HCT116 (cell line): Measurements from ENCODE around the gene SLC6A7. TPM values are rescaled to one million over a fixed set of nuclear protein-coding genes. Genes with fewer than 3 reads are reported as not detected.

ENCODE experiments used
- ATAC-seq: fragments of 200-7000 bp; cut with Tn5 transposase; 2 replicates; pipeline ENCODE4 v1.9.1; 2020; ENCODE audit warnings: mild to moderate bottlenecking, moderate library complexity
- BruUV-seq: library from RNA; stranded (reverse); fragments of 400-500 nt; replicated peaks from 2 replicates; lab custom pipeline; 2021; lab: Mats Ljungman, UMichigan
- CTCF ChIA-PET: fragments of 300-600 bp; sonication (Branson Sonifier 250); formaldehyde crosslinking; loops from one replicate; lab custom pipeline; 2021; ENCODE audit warnings: antibody characterized with exemption; lab: Charles Lee
- POLR2A ChIA-PET: fragments of 300-600, 350-600 bp; sonication (Branson Sonifier 250); formaldehyde crosslinking; loops from one replicate; lab custom pipeline; 2021; ENCODE audit warnings: antibody characterized with exemption; lab: Charles Lee
- RAD21 ChIA-PET, 2 experiments: fragments of 300-600 bp; sonication (Branson Sonifier 250); formaldehyde crosslinking; loops; one replicate each; lab custom pipeline; 2023; ENCODE audit warnings: low total read pairs in 2 of 2; ENCODE audit not compliant: uncharacterized antibody in 2 of 2, unreplicated experiment in 2 of 2, low non-redundant PET in 1 of 2; lab: Charles Lee
- DNase-seq: peaks from one replicate; pipeline ENCODE4 v3.0.0-alpha.2; 2010; ENCODE audit warnings: low read depth, low spot score
- H2AFZ ChIP-seq: fragments of 200-600 bp; shearing (Covaris generic), sonication (generic); 2 replicates; pipeline ENCODE4 v1.6.1; 2017; ENCODE audit warnings: low read depth, mixed run types, mixed read lengths, antibody characterized with exemption, low read length; ENCODE audit not compliant: poor library complexity, severe bottlenecking
- H3K27ac ChIP-seq: 2 replicates; pipeline ENCODE4 v1.5.1; 2012; ENCODE audit warnings: low read depth, low read length
- H3K27me3 ChIP-seq: fragments of 200-600 bp; sonication (generic); 2 replicates; pipeline ENCODE4 v1.6.1; 2016; ENCODE audit warnings: mixed run types, low read length, mixed read lengths; ENCODE audit not compliant: insufficient read depth
- H3K36me3 ChIP-seq, 2 experiments: fragments of 200-500 bp in 1 of 2; fragments of 200-600 bp in 1 of 2; sonication (Bioruptor generic) in 1 of 2; sonication (generic) in 1 of 2; 2 replicates each; pipeline versions ENCODE4 v1.5.1 to v1.6.1; 2014 to 2016; ENCODE audit warnings: low read length in 2 of 2, inconsistent platforms in 1 of 2, mixed read lengths in 1 of 2, mixed run types in 1 of 2; ENCODE audit not compliant: insufficient read depth in 2 of 2, control insufficient read depth in 1 of 2
- H3K4me1 ChIP-seq, 2 experiments: fragments of 200-600 bp in 1 of 2; sonication (generic) in 1 of 2; 2 replicates each; pipeline versions ENCODE4 v1.5.1 to v1.6.1; 2012 to 2017; ENCODE audit warnings: low read length in 2 of 2, inconsistent platforms in 1 of 2, mild to moderate bottlenecking in 1 of 2, mixed read lengths in 1 of 2, mixed run types in 1 of 2, moderate library complexity in 1 of 2; ENCODE audit not compliant: insufficient read depth in 2 of 2, control insufficient read depth in 1 of 2
- H3K4me2 ChIP-seq: fragments of 200-600 bp; sonication (generic); 2 replicates; pipeline ENCODE4 v1.6.1; 2017; ENCODE audit warnings: mixed run types, low read length, mixed read lengths
- H3K4me3 ChIP-seq, 2 experiments: fragments of 200-600 bp in 1 of 2; sonication (generic) in 1 of 2; replicated peaks in 1 of 2; 2 replicates each; pipeline ENCODE4 v1.5.1; 2011 to 2016; ENCODE audit warnings: low read length in 2 of 2, control low read depth in 1 of 2, low read depth in 1 of 2, mild to moderate bottlenecking in 1 of 2, mixed read lengths in 1 of 2, mixed run types in 1 of 2
- H3K79me2 ChIP-seq: fragments of 200-600 bp; sonication (generic); 2 replicates; pipeline ENCODE4 v1.6.1; 2017; ENCODE audit warnings: mild to moderate bottlenecking, mixed run types, low read length, moderate library complexity, mixed read lengths; ENCODE audit not compliant: insufficient read depth
- H3K9ac ChIP-seq: fragments of 200-600 bp; sonication (generic); 2 replicates; pipeline ENCODE4 v1.6.1; 2016; ENCODE audit warnings: low read length, mixed read lengths
- H3K9me2 ChIP-seq: fragments of 200-600 bp; sonication (generic), shearing (Covaris generic); 2 replicates; pipeline ENCODE4 v1.6.1; 2017; ENCODE audit warnings: mixed run types, mild to moderate bottlenecking, moderate library complexity; ENCODE audit not compliant: insufficient read depth
- H3K9me3 ChIP-seq, 2 experiments: fragments of 200-500 bp in 1 of 2; fragments of 200-600 bp in 1 of 2; sonication (Bioruptor generic) in 1 of 2; sonication (generic) in 1 of 2; 2 replicates each; pipeline ENCODE4 v1.6.1; 2014 to 2017; ENCODE audit warnings: low read length in 2 of 2, mixed read lengths in 2 of 2, inconsistent platforms in 1 of 2, low read depth in 1 of 2, mild to moderate bottlenecking in 1 of 2, mixed run types in 1 of 2, moderate library complexity in 1 of 2; ENCODE audit not compliant: control insufficient read depth in 1 of 2, insufficient read depth in 1 of 2
- H4K20me1 ChIP-seq: fragments of 200-600 bp; sonication (generic), shearing (Covaris generic); 2 replicates; pipeline ENCODE4 v1.6.1; 2017; ENCODE audit warnings: mixed run types, mild to moderate bottlenecking, moderate library complexity; ENCODE audit not compliant: insufficient read depth
- EZH2 ChIP-seq: fragments of 200-600 bp; sonication (generic); IDR thresholded peaks from 2 replicates; pipeline ENCODE4 v1.6.1; 2017; ENCODE audit warnings: antibody characterized with exemption, mixed run types
- SIN3A ChIP-seq: IDR thresholded peaks from 2 replicates; pipeline ENCODE4 v1.6.1; 2012; ENCODE audit warnings: low read depth
- SP1 ChIP-seq: IDR thresholded peaks from 2 replicates; pipeline ENCODE4 v1.6.1; 2012; ENCODE audit warnings: low read depth
- TCF7L2 ChIP-seq: IDR thresholded peaks from 2 replicates; pipeline ENCODE4 v1.7.0; 2011; ENCODE audit warnings: borderline replicate concordance, inconsistent platforms; ENCODE audit not compliant: insufficient read depth, insufficient read length; ENCODE audit errors: extremely low read depth
- YY1 ChIP-seq: IDR thresholded peaks from 2 replicates; pipeline ENCODE4 v1.6.1; 2011; ENCODE audit warnings: low read length, low read depth, moderate library complexity, mild to moderate bottlenecking; ENCODE audit not compliant: insufficient replicate concordance; ENCODE audit errors: extremely low read depth
- ZNF274 ChIP-seq: fragments of 200-500 bp; sonication (Bioruptor generic); IDR thresholded peaks from 2 replicates; pipeline ENCODE4 v1.6.1; 2014; ENCODE audit warnings: mild to moderate bottlenecking, low read depth, low read length, inconsistent platforms
- intact Hi-C: fragments of 100-400 bp; cut with micrococcal nuclease; formaldehyde crosslinking; loops from 2 replicates; pipeline ENCODE4 v1.10.0; 2022
- total RNA-seq: library from RNA; stranded (reverse); gene quantifications from one replicate; pipeline ENCODE4 v1.2.1, GENCODE V29; 2021; ENCODE audit not compliant: unreplicated experiment
- TF ChIP-seq, protein P1 (sequence below): IDR thresholded peaks from 2 replicates; pipeline ENCODE4 v1.6.1; 2011; ENCODE audit warnings: mild to moderate bottlenecking, low read length, moderate library complexity; ENCODE audit not compliant: insufficient replicate concordance; ENCODE audit errors: extremely low read depth
- TF ChIP-seq, protein P2 (sequence below), 3 experiments: fragments of 200-600 bp in 1 of 3; sonication (generic) in 1 of 3; IDR thresholded peaks in 2 of 3; conservative IDR thresholded peaks in 1 of 3; 2 replicates each; pipeline ENCODE4 v1.5.1; 2012 to 2017; ENCODE audit warnings: low read depth in 2 of 3, low read length in 2 of 3, antibody characterized with exemption in 1 of 3, borderline replicate concordance in 1 of 3, control low read depth in 1 of 3, mild to moderate bottlenecking in 1 of 3, mixed read lengths in 1 of 3, mixed run types in 1 of 3, moderate library complexity in 1 of 3; ENCODE audit not compliant: insufficient read depth in 1 of 3
- TF ChIP-seq, protein P3 (sequence below): IDR thresholded peaks from 2 replicates; pipeline ENCODE4 v1.6.1; 2012; ENCODE audit warnings: low read depth

The SLC6A7 gene
- total RNA-seq, 1 experiment from 2014 or later, result not detected

DNA sequence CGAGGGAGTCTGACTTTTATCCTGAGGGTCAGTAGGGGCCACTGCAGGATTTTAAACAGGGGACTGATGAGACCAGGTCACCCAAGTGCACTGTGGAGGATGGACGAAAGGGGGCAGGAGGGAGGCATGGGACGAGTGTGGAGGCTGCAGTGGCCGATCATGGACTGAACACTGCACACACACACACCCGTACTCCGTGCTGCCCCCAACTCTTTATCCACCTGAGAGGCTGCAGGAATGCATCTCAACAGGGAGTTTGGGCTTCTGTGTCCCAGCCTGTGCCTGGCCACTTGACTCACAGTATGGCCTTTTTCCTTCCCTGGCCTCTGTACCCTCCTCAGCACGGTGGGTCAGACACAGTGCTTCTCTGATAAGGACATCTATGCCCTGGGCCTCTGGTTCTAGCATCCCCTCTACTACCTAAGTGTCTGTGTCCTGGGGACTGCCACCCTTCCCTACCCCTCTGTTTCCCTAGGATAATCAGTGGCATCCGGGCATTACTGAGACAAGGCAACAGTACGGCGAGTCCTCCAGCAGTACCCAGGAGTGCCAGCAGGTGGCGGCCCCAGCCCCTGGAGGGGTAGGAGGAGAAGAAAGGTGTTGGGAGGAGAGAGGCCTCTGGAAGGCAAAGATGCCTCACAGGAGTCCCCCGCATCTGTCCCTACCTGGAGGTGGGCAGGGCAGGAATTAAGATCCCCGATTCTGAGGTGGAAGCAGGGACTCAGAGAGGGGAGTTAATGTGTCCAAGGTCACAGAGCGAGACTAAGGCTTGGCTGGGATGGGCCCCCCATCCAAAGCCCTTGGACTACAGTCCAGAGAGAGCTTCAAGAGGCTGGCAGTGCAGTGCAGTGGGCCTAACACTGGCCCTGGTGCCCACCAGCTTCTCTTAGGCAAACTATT is 28.4 kb upstream of the SLC6A7 start:
- no peaks in the 10 kb centered on the region for H3K27me3 ChIP-seq
- TF ChIP-seq, protein P1, sequence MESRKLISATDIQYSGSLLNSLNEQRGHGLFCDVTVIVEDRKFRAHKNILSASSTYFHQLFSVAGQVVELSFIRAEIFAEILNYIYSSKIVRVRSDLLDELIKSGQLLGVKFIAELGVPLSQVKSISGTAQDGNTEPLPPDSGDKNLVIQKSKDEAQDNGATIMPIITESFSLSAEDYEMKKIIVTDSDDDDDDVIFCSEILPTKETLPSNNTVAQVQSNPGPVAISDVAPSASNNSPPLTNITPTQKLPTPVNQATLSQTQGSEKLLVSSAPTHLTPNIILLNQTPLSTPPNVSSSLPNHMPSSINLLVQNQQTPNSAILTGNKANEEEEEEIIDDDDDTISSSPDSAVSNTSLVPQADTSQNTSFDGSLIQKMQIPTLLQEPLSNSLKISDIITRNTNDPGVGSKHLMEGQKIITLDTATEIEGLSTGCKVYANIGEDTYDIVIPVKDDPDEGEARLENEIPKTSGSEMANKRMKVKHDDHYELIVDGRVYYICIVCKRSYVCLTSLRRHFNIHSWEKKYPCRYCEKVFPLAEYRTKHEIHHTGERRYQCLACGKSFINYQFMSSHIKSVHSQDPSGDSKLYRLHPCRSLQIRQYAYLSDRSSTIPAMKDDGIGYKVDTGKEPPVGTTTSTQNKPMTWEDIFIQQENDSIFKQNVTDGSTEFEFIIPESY, result no peak
- TF ChIP-seq, protein P2, sequence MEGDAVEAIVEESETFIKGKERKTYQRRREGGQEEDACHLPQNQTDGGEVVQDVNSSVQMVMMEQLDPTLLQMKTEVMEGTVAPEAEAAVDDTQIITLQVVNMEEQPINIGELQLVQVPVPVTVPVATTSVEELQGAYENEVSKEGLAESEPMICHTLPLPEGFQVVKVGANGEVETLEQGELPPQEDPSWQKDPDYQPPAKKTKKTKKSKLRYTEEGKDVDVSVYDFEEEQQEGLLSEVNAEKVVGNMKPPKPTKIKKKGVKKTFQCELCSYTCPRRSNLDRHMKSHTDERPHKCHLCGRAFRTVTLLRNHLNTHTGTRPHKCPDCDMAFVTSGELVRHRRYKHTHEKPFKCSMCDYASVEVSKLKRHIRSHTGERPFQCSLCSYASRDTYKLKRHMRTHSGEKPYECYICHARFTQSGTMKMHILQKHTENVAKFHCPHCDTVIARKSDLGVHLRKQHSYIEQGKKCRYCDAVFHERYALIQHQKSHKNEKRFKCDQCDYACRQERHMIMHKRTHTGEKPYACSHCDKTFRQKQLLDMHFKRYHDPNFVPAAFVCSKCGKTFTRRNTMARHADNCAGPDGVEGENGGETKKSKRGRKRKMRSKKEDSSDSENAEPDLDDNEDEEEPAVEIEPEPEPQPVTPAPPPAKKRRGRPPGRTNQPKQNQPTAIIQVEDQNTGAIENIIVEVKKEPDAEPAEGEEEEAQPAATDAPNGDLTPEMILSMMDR (IDR thresholded peaks at IDR 0.05 in 2 of 3, conservative IDR thresholded peaks at IDR 0.05 in 1 of 3; ENCODE audit: borderline replicate concordance in 1 of 3, insufficient read depth in 1 of 3, low read depth in 2 of 3, low read length in 2 of 3), result peak in 2 of 3 experiments; percentile 78 to 96; a peak in 4 of 6 replicates
- TF ChIP-seq SP1, result no peak
- TF ChIP-seq YY1, result peak; percentile 51
- TF ChIP-seq, protein P3, sequence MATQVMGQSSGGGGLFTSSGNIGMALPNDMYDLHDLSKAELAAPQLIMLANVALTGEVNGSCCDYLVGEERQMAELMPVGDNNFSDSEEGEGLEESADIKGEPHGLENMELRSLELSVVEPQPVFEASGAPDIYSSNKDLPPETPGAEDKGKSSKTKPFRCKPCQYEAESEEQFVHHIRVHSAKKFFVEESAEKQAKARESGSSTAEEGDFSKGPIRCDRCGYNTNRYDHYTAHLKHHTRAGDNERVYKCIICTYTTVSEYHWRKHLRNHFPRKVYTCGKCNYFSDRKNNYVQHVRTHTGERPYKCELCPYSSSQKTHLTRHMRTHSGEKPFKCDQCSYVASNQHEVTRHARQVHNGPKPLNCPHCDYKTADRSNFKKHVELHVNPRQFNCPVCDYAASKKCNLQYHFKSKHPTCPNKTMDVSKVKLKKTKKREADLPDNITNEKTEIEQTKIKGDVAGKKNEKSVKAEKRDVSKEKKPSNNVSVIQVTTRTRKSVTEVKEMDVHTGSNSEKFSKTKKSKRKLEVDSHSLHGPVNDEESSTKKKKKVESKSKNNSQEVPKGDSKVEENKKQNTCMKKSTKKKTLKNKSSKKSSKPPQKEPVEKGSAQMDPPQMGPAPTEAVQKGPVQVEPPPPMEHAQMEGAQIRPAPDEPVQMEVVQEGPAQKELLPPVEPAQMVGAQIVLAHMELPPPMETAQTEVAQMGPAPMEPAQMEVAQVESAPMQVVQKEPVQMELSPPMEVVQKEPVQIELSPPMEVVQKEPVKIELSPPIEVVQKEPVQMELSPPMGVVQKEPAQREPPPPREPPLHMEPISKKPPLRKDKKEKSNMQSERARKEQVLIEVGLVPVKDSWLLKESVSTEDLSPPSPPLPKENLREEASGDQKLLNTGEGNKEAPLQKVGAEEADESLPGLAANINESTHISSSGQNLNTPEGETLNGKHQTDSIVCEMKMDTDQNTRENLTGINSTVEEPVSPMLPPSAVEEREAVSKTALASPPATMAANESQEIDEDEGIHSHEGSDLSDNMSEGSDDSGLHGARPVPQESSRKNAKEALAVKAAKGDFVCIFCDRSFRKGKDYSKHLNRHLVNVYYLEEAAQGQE, result no peak
- TF ChIP-seq ZNF274, result no peak
- TF ChIP-seq TCF7L2, result no peak
- TF ChIP-seq SIN3A, result no peak
- TF ChIP-seq EZH2, result no peak
- peak overlapping the region; percentile 29 to 52 for H3K4me3 ChIP-seq
- peaks cover 3 to 19% of the 10 kb centered on the region in 2 experiments; a peak in 3 of 4 replicates for H3K4me1 ChIP-seq
- DNase-seq (peak; percentile 63), ATAC-seq (peak; percentile 93)
- peak overlapping the region; percentile 48 for H3K9ac ChIP-seq
- ChIA-PET CTCF (interaction anchor here (0.8 to 2.6 kb wide), 3 partner anchors 13 to 59 kb away, joined by 4 to 10 read pairs (median 4); no protein-coding TSS in a partner anchor), RAD21 (no interaction called here), POLR2A (no interaction called here)
- peak overlapping the region; percentile 99 for H2AFZ ChIP-seq
- intact Hi-C loops, result loop anchor here (1.0 kb wide), 3 partner anchors 57 to 275 kb away; no protein-coding TSS in a partner anchor
- no peaks in the 10 kb centered on the region for H3K36me3 ChIP-seq
- peak overlapping the region; percentile 83 for H3K4me2 ChIP-seq
- H3K9me2 ChIP-seq, result no peaks in the 10 kb centered on the region
- peak overlapping the region; percentile 20; the same call in 1 of the 2 replicates for H3K27ac ChIP-seq
- H3K79me2 ChIP-seq, result no peaks in the 10 kb centered on the region
- no peaks in the 10 kb centered on the region for H3K9me3 ChIP-seq
- H4K20me1 ChIP-seq, result no peaks in the 10 kb centered on the region
- no TSS peak for BruUV-seq
